ENCODE data around the gene COL12A1. TPM values are rescaled to one million over a fixed set of nuclear protein-coding genes. Genes with fewer than 3 reads are reported as not detected.
A peak's percentile ranks its signal among the peaks of the same experiment; 100 is the strongest.

The COL12A1 gene
- 100 to 1,000 TPM; 205 to 304 (median 227) TPM for total RNA-seq (2021; fragmentation: NEBNext Ultra II Directional; extraction: Animal tissue kit (Norgen Biotek cat#: 25700))
- long read RNA-seq, partial matches to known transcripts: 76 of 80 reads
- long read RNA-seq, other reads (novel, unspliced or antisense): 4 of 80 reads

DNA sequence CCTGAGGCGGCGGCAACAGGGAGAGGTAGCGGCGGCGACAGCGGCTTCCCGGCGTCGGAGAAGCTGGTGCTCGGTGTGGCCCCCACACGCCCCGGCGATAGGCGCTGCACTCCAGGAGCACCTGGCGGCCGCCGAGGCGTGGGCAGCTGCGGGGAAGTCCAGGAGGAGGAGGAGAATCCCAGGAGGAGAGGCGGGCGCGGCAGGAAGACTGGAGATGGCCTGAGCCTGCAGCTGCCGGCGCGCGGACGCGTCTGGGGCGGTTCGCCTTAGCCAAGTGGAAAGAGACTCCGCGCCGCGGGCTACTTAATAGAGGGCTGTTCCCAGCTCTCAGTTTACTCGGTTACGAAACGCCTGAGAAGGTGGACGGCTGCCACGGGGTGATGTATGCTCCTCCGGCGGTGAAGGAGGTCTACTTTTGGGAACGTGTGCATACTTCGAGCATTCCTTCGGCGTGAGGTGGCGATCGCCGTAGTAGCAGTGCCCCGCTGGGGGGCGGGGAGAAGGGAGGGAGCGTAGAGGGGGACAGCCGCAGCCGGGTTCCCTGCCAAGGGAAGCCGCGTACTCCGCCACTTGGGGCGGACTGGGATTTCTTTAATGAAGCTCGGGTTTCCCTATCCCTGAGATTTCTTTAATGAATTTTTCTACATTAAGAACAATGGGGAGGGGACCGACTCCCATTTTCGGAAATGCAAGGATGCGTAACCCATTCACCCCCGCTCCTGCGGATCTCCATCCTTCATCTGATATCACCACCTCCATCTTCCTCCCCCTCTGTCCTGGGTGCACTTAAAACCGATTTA is at the start of gene COL12A1:
Gene COL12A1, minus strand, starts transcription at position 278 of the 800 bp plus-strand sequence. CDS start 3,261 bp downstream, outside the sequence.
- TF ChIP-seq, protein P1, sequence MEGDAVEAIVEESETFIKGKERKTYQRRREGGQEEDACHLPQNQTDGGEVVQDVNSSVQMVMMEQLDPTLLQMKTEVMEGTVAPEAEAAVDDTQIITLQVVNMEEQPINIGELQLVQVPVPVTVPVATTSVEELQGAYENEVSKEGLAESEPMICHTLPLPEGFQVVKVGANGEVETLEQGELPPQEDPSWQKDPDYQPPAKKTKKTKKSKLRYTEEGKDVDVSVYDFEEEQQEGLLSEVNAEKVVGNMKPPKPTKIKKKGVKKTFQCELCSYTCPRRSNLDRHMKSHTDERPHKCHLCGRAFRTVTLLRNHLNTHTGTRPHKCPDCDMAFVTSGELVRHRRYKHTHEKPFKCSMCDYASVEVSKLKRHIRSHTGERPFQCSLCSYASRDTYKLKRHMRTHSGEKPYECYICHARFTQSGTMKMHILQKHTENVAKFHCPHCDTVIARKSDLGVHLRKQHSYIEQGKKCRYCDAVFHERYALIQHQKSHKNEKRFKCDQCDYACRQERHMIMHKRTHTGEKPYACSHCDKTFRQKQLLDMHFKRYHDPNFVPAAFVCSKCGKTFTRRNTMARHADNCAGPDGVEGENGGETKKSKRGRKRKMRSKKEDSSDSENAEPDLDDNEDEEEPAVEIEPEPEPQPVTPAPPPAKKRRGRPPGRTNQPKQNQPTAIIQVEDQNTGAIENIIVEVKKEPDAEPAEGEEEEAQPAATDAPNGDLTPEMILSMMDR (IDR thresholded peaks at IDR 0.05): peak; percentile 31
- H3K9me3 Mint-ChIP-seq: no peaks in the 10 kb centered on the region
- peak within 1 kb of the TSS; percentile 98 for H3K27ac Mint-ChIP-seq
- peak within 1 kb of the TSS; percentile 100 for H3K4me3 Mint-ChIP-seq
- H3K4me1 Mint-ChIP-seq (ENCODE audit: low read depth): peaks cover 58% of the 10 kb centered on the region
- H3K36me3 Mint-ChIP-seq (ENCODE audit: low read depth): peaks cover 31% of the 10 kb centered on the region
- H3K27me3 Mint-ChIP-seq (ENCODE audit: insufficient read depth): peaks cover 18% of the 10 kb centered on the region
- peak; percentile 99 for DNase-seq

DNA sequence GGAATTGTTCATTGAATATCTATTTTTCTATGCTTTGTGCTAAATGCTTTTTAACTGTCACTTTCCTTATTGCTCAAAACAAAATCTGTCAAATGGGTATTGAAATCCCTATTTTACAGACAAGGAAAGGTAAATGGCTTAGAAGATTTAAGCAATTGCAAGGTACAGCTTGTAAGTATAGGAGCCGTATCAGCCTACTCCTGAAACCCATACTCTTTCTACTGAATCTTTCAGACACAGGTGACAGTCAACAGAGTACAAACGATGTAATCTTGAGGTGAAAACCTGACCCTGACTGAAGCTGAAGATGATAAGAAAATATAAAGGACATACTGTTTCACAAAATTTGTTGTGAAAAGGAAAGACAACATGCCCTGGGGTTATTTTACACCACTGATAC is 44.7 kb upstream of the COL12A1 start:
- DNase-seq: no peak
- Mint-ChIP-seq H3K27ac (no peak overlapping the region), H3K27me3 (ENCODE audit: insufficient read depth) (no peaks in the 10 kb centered on the region; the same call in 1 of the 2 replicates), H3K9me3 (no peaks in the 10 kb centered on the region), H3K36me3 (ENCODE audit: low read depth) (peaks cover 8% of the 10 kb centered on the region), H3K4me1 (ENCODE audit: low read depth) (peaks cover 9% of the 10 kb centered on the region), H3K4me3 (no peak overlapping the region)
- TF ChIP-seq, protein P1 (IDR thresholded peaks at IDR 0.05): no peak

DNA sequence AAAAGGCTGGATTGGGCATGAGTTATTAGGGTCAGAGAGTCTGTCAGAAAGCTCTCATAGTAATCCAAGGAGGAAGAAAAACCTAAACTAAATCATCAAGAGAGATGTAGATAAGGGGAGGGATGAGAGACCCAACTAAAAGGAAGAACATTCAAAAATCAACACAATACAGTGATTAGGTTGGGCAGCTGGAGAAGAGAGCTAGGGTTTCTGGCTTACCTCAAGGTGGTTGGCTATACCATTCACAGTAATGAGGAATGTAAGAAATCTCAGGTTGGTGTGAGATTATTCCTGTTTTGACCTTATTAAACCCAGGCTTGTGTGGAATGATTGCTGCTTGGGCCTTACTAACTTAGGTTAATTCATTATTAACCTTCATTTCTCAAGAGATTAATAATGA is 44.0 kb upstream of the COL12A1 start:
- H3K27me3 Mint-ChIP-seq (ENCODE audit: insufficient read depth): no peaks in the 10 kb centered on the region; the same call in 1 of the 2 replicates
- DNase-seq: no peak
- H3K9me3 Mint-ChIP-seq: no peaks in the 10 kb centered on the region
- H3K4me3 Mint-ChIP-seq: no peak overlapping the region
- TF ChIP-seq, protein P1 (IDR thresholded peaks at IDR 0.05): no peak
- H3K36me3 Mint-ChIP-seq (ENCODE audit: low read depth): peaks cover 8% of the 10 kb centered on the region
- no peak overlapping the region for H3K27ac Mint-ChIP-seq
- H3K4me1 Mint-ChIP-seq (ENCODE audit: low read depth): peaks cover 15% of the 10 kb centered on the region

DNA sequence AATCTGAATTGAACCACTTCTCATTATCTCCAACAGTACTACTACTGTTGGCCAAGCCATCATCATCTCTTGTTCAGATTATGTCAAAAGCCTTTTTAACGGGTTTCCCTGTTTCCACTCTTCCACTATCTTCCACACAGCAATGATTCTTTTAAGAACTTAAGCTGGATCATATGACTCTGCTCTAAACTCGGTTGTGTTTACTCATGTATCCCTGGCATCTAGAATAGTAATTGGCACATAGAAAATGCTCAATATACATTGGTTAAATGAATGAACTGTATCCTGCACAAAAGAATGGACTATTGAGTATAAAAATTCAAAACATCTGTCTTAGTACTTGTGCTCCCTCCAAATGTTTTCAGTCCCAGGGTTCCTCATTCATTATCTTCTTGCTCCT is 40.5 kb upstream of the COL12A1 start:
- no peaks in the 10 kb centered on the region for H3K9me3 Mint-ChIP-seq
- H3K4me3 Mint-ChIP-seq: no peak overlapping the region
- H3K4me1 Mint-ChIP-seq (ENCODE audit: low read depth): peaks cover 27% of the 10 kb centered on the region
- peaks cover 8% of the 10 kb centered on the region for H3K36me3 Mint-ChIP-seq (ENCODE audit: low read depth)
- H3K27ac Mint-ChIP-seq: no peak overlapping the region; the same call in 1 of the 2 replicates
- no peak for DNase-seq
- H3K27me3 Mint-ChIP-seq (ENCODE audit: insufficient read depth): peaks cover 4% of the 10 kb centered on the region; the same call in 1 of the 2 replicates
- TF ChIP-seq, protein P1 (IDR thresholded peaks at IDR 0.05): no peak

DNA sequence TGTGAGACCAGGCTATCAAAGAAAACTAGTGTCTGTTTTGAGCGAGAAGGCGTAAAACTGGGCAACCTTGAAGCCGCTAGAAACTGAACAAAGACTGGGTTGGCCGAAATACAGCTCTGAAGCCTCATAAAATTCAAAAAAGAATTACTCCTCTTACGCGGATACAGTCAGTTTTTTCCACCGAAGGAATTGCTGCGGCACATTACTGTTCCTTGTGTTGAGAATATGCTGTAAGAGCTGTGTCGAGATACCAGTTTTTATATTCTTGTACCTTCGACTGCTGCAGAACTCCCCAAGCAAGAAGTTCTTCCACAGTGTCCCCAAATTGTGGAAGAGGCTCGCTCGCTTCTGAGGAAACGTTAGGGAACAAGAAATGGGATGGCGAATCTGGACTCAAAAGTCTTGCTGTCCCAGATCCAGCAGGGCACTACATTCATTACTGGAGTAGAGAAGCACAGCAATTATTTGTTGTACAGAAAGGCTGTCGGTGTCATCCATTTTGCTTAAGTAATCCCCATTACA is 38.3 kb upstream of the COL12A1 start:
- Mint-ChIP-seq H3K27me3 (ENCODE audit: insufficient read depth) (peaks cover 4% of the 10 kb centered on the region; the same call in 1 of the 2 replicates), H3K4me1 (ENCODE audit: low read depth) (peaks cover 34% of the 10 kb centered on the region), H3K4me3 (peak overlapping the region; percentile 99), H3K9me3 (no peaks in the 10 kb centered on the region), H3K36me3 (ENCODE audit: low read depth) (peaks cover 14% of the 10 kb centered on the region), H3K27ac (peak overlapping the region; percentile 98)
- TF ChIP-seq, protein P1 (IDR thresholded peaks at IDR 0.05): no peak
- no peak for DNase-seq

All from HFFc6 (cell line).